Activated CD4-positive, alpha-beta T cell treated with anti-CD3 and anti-CD28 coated beads, Interleukin-2, amount 10 ng/mL, durations not matched to agents 24 days and 14 days (primary cell): Measurements from ENCODE around the gene CYP4F8. TPM values are rescaled to one million over a fixed set of nuclear protein-coding genes. Genes with fewer than 3 reads are reported as not detected.
"Not testable (repeated sequence)": the region's sequence is repeated elsewhere in the genome, so short reads cannot be mapped to it uniquely, and the experiment has no call there.

ENCODE experiments used
- DNase-seq: peaks from one replicate; pipeline ENCODE4 v3.0.0; 2022
- H3K27ac Mint-ChIP-seq: one replicate; pipeline ENCODE4 v1.8.0; 2022; ENCODE audit warnings: mild to moderate bottlenecking, mixed read lengths
- H3K27me3 Mint-ChIP-seq: one replicate; pipeline ENCODE4 v1.8.0; 2022; ENCODE audit warnings: mixed read lengths
- H3K36me3 Mint-ChIP-seq: one replicate; pipeline ENCODE4 v1.8.0; 2022; ENCODE audit warnings: low read depth, mild to moderate bottlenecking, mixed read lengths
- H3K4me1 Mint-ChIP-seq: one replicate; pipeline ENCODE4 v1.8.0; 2021; ENCODE audit warnings: mixed read lengths
- H3K4me3 Mint-ChIP-seq: one replicate; pipeline ENCODE4 v1.8.0; 2022; ENCODE audit warnings: mild to moderate bottlenecking, moderate library complexity, mixed read lengths
- H3K9me3 Mint-ChIP-seq: one replicate; pipeline ENCODE4 v1.8.0; 2021; ENCODE audit warnings: mixed read lengths
- intact Hi-C: fragments of 100-400 bp; cut with micrococcal nuclease; formaldehyde crosslinking; loops from one replicate; pipeline ENCODE4 v1.15.1; 2023
- total RNA-seq: library from RNA; stranded (reverse); gene quantifications from 2 replicates; pipeline ENCODE4 v1.2.3, GENCODE V29; 2022

Gene CYP4F8
- total RNA-seq, 1 donor from 2014 or later, result not detected

- no peaks in the 10 kb centered on the region for H3K36me3 Mint-ChIP-seq
- H3K27me3 Mint-ChIP-seq, result no peaks in the 10 kb centered on the region
- H3K27ac Mint-ChIP-seq, result no peak overlapping the region
- intact Hi-C loops, result no loop called here
- no peaks in the 10 kb centered on the region for H3K9me3 Mint-ChIP-seq
- DNase-seq, result no peak
- H3K4me3 Mint-ChIP-seq, result no peak overlapping the region
- H3K4me1 Mint-ChIP-seq, result no peaks in the 10 kb centered on the region
These were observed 57.0 kb downstream of the CYP4F8 start for GRCh38 chr19:15671891-15672579.

DNA sequence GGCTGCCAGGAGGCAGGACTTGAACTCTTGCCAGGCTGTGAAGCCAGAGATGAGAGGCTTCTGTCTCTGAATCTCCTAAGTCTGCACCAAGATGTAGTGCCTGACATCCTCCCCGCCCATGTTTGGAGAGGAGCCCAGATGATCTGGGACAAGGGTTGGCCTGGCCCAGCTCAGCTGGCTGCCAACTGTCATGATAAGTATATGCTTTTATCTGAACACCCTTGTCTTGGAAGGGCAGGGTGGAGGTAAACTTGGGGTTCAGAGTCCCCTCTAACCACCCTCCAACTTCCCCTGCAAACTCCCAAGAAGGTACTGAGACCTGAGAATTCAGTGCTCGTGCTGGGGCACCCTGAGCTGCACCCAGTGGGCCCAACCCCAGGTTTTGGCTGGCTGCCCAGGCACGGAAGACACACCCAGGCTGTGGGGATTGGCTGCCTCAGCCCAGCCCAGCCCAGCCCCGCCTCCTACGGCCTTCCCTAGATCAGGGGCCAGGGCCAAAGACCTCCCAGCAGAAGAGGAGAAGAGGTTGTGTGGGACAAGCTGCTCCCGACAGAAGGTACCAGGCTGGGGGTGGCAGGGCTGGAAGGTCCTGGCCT is 57.7 kb downstream of the CYP4F8 start, which contains the start of gene CYP4F12:
Gene CYP4F12, plus strand, starts transcription at position 508 of the 596 bp plus-strand sequence. CDS start 443 bp downstream, outside the sequence.
- peaks cover 3% of the 10 kb centered on the region for H3K9me3 Mint-ChIP-seq
- H3K36me3 Mint-ChIP-seq, result no peaks in the 10 kb centered on the region
- H3K4me3 Mint-ChIP-seq, result no peak within 1 kb of the TSS
- DNase-seq, result peak; percentile 53
- H3K27ac Mint-ChIP-seq, result no peak within 1 kb of the TSS
- intact Hi-C loops, result no loop called here
- H3K27me3 Mint-ChIP-seq, result no peaks in the 10 kb centered on the region
- H3K4me1 Mint-ChIP-seq, result no peaks in the 10 kb centered on the region

DNA sequence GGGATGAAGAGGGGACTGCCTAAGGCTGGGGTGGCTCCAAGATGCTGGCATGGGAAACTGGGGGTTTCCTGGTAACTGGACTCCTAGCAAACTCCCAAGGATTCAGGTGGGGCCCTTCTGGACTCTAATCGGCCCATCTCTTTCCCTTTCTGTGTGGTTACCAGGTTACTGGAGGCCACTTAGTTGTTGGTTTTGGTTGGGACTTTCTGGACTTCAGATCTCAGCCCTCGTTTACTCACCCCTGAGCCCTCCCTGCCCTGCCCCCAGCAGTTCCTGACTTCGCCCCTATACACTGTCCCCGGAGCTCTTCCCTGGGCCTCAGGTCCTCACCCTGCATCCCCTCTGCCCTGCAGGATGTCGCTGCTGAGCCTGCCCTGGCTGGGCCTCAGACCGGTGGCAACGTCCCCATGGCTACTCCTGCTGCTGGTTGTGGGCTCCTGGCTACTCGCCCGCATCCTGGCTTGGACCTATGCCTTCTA is 58.2 kb downstream of the CYP4F8 start:
- Mint-ChIP-seq H3K4me1 (no peaks in the 10 kb centered on the region), H3K27me3 (no peaks in the 10 kb centered on the region), H3K36me3 (no peaks in the 10 kb centered on the region), H3K27ac (no peak overlapping the region), H3K9me3 (peaks cover 8% of the 10 kb centered on the region), H3K4me3 (no peak overlapping the region)
- DNase-seq, result peak; percentile 51
- intact Hi-C loops, result no loop called here

- DNase-seq, result peak; percentile 28
- Mint-ChIP-seq H3K4me1 (no peaks in the 10 kb centered on the region), H3K9me3 (peaks cover 8% of the 10 kb centered on the region), H3K27me3 (no peaks in the 10 kb centered on the region), H3K36me3 (no peaks in the 10 kb centered on the region), H3K4me3 (no peak overlapping the region), H3K27ac (no peak overlapping the region)
- intact Hi-C loops, result no loop called here
These were observed 60.5 kb downstream of the CYP4F8 start for GRCh38 chr19:15675560-15675959.

DNA sequence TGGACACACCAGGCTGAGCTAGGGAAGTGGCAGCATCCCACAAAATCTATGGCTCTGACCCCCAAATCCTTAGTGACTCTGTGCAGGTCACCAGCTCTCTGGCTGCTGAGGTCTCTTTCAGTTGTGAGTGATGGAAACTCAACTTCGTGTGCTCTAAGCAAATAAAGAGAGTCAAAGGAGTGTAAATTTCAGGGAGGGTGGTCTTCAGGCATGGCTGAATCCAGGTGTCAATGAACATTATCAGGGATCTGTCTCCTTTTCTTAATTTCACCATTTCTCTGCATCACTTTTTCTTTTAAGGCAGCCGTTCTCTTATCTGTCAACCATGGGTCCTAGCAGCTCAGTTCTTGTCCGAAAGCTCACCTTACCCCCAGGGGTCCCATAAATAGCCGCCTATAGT is 64.1 kb downstream of the CYP4F8 start:
- Mint-ChIP-seq H3K27me3 (no peaks in the 10 kb centered on the region), H3K4me1 (no peaks in the 10 kb centered on the region), H3K4me3 (no peak overlapping the region), H3K36me3 (no peaks in the 10 kb centered on the region), H3K27ac (no peak overlapping the region), H3K9me3 (peaks cover 8% of the 10 kb centered on the region)
- DNase-seq, result no peak
- intact Hi-C loops, result no loop called here

DNA sequence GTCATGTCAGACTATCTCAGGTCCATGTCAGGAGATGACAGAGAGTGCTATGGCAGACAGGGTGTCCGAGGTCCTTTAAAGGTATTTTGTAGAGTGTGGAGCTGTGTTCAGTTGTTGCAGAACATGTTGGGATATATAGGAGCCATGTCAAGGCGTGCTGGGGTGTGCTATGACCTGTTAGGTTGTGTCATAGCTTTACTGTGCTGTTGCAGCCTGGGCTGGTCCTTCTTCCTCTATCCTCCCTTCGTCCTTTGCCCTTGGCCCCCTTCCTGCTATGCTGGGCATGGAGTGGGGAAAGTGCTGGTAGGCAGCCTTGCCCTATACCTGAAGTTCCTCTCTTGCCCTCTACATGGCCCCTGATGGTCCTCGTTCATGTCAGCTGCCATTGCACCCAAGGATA is 64.8 kb downstream of the CYP4F8 start:
- H3K36me3 Mint-ChIP-seq, H3K27me3 Mint-ChIP-seq, DNase-seq, H3K27ac Mint-ChIP-seq, H3K4me3 Mint-ChIP-seq, H3K9me3 Mint-ChIP-seq, H3K4me1 Mint-ChIP-seq, intact Hi-C loops: not testable (repeated sequence)

Other genes starting within 250 kb of the CYP4F8 start
- gene AKAP8, start 235.4 kb upstream of the CYP4F8 start, total RNA-seq, result 55.4 and 56.2 TPM in 2 replicates
- gene AKAP8L, start 196.2 kb upstream of the CYP4F8 start, total RNA-seq, result 76.8 and 80.1 TPM in 2 replicates
- gene WIZ, start 165.3 kb upstream of the CYP4F8 start, total RNA-seq, result 36.3 and 36.5 TPM in 2 replicates
- 110 and 114 TPM in 2 replicates for gene RASAL3, start 150.7 kb upstream of the CYP4F8 start, total RNA-seq
- gene PGLYRP2, start 135.7 kb upstream of the CYP4F8 start, total RNA-seq, result not detected in 2 replicates
- 0.09 and 0.12 TPM in 2 replicates for gene CYP4F22, start 106.7 kb upstream of the CYP4F8 start, total RNA-seq
- gene CYP4F3, start 25.7 kb downstream of the CYP4F8 start, total RNA-seq, result 0.09 TPM in 1 of 2 replicates, not detected in the other
- not detected in 2 replicates for gene CYP4F12, start 57.9 kb downstream of the CYP4F8 start, total RNA-seq
- gene OR10H2, start 112.8 kb downstream of the CYP4F8 start, total RNA-seq, result not detected in 2 replicates
- not detected in 2 replicates for gene OR10H3, start 122.8 kb downstream of the CYP4F8 start, total RNA-seq
- not detected in 2 replicates for gene OR10H5, start 172.4 kb downstream of the CYP4F8 start, total RNA-seq
- 0.05 TPM in 1 of 2 replicates, not detected in the other for gene OR10H1, start 200.4 kb downstream of the CYP4F8 start, total RNA-seq